Keratinocyte (primary cell): ENCODE data around the gene GTF2F1. TPM values are rescaled to one million over a fixed set of nuclear protein-coding genes. Genes with fewer than 3 reads are reported as not detected.
A peak's percentile ranks its signal among the peaks of the same experiment; 100 is the strongest.

Experiments used
- DNase-seq: peaks from one replicate; pipeline ENCODE4 v3.0.0-alpha.2; 2011; ENCODE audit warnings: low read depth, missing footprints, low spot score
- FAIRE-seq: peaks from 2 replicates; lab custom pipeline; 2011; peaks lifted over from hg19 to GRCh38; lab: Jason Lieb, UNC
- H2AFZ ChIP-seq: 2 replicates; pipeline ENCODE4 v1.6.0; 2012; ENCODE audit warnings: low read length, control low read depth, inconsistent platforms; ENCODE audit not compliant: control insufficient read depth
- H3K27ac ChIP-seq: 2 replicates; pipeline ENCODE4 v1.5.1; 2011; ENCODE audit warnings: low read length; ENCODE audit not compliant: control insufficient read depth, insufficient read depth
- H3K27me3 ChIP-seq: 3 replicates; pipeline ENCODE4 v1.6.0; 2011; ENCODE audit warnings: low read length; ENCODE audit not compliant: control insufficient read depth, insufficient read depth; ENCODE audit errors: extremely low read depth
- H3K36me3 ChIP-seq, 2 experiments: 2 replicates in 1 of 2; 3 replicates in 1 of 2; pipeline ENCODE4 v1.5.1; 2011; ENCODE audit warnings: low read length in 2 of 2, mild to moderate bottlenecking in 1 of 2; ENCODE audit not compliant: control insufficient read depth in 2 of 2, insufficient read depth in 2 of 2; ENCODE audit errors: extremely low read depth in 1 of 2
- H3K4me1 ChIP-seq: 3 replicates; pipeline ENCODE4 v1.5.1; 2011; ENCODE audit warnings: low read length; ENCODE audit not compliant: control insufficient read depth, insufficient read depth; ENCODE audit errors: extremely low read depth
- H3K4me2 ChIP-seq: 3 replicates; pipeline ENCODE4 v1.6.0; 2011; ENCODE audit warnings: low read depth, low read length; ENCODE audit not compliant: control insufficient read depth, insufficient read depth; ENCODE audit errors: extremely low read depth
- H3K4me3 ChIP-seq, 3 experiments: fragments of 200-600 bp in 1 of 3; sonication (generic) in 1 of 3; 2 replicates in 2 of 3; 3 replicates in 1 of 3; pipeline ENCODE4 v1.5.1; 2011 to 2016; ENCODE audit warnings: low read length in 3 of 3, mild to moderate bottlenecking in 3 of 3, control low read depth in 2 of 3, inconsistent platforms in 1 of 3, low read depth in 1 of 3, mixed read lengths in 1 of 3, mixed run types in 1 of 3, moderate library complexity in 1 of 3; ENCODE audit not compliant: control insufficient read depth in 2 of 3, insufficient read depth in 2 of 3; ENCODE audit errors: extremely low read depth in 1 of 3
- H3K79me2 ChIP-seq: 2 replicates; pipeline ENCODE4 v1.6.0; 2012; ENCODE audit warnings: low read length; ENCODE audit not compliant: control insufficient read depth, insufficient read depth
- H3K9ac ChIP-seq: 3 replicates; pipeline ENCODE4 v1.6.0; 2011; ENCODE audit warnings: low read length; ENCODE audit not compliant: control insufficient read depth, insufficient read depth; ENCODE audit errors: extremely low read depth
- H3K9me1 ChIP-seq: 3 replicates; pipeline ENCODE4 v1.6.0; 2011; ENCODE audit warnings: low read length; ENCODE audit not compliant: control insufficient read depth, insufficient read depth; ENCODE audit errors: extremely low read depth
- H3K9me3 ChIP-seq: 2 replicates; pipeline ENCODE4 v1.5.1; 2012; ENCODE audit warnings: low read depth, low read length; ENCODE audit not compliant: control insufficient read depth
- H4K20me1 ChIP-seq: 3 replicates; pipeline ENCODE4 v1.6.0; 2011; ENCODE audit warnings: low read length; ENCODE audit not compliant: control insufficient read depth, insufficient read depth; ENCODE audit errors: extremely low read depth
- CTCF ChIP-seq, 3 experiments: IDR thresholded peaks in 1 of 3; conservative IDR thresholded peaks in 1 of 3; optimal IDR thresholded peaks in 1 of 3; 2 replicates in 2 of 3; 3 replicates in 1 of 3; pipeline versions ENCODE3 to v1.5.1; 2011; ENCODE audit warnings: low read length in 3 of 3, mild to moderate bottlenecking in 3 of 3, moderate library complexity in 2 of 3, control low read depth in 1 of 3, inconsistent platforms in 1 of 3; ENCODE audit not compliant: insufficient read depth in 2 of 3; ENCODE audit errors: extremely low read depth in 1 of 3
- EZH2 ChIP-seq: IDR thresholded peaks from one replicate; pipeline ENCODE4 v1.6.1; 2012; ENCODE audit warnings: inconsistent platforms, mild to moderate bottlenecking, low read length, moderate library complexity
- dilution Hi-C: fragments of 300-500 bp; cut with MboI; formaldehyde crosslinking; loops from one replicate; pipeline ENCODE4 v1.7.0; 2020; ENCODE audit warnings: low sequenced_read_pairs; ENCODE audit not compliant: extremely low pct_ligation_motif_present
- polyA plus RNA-seq, 5 experiments: library from polyadenylated mRNA; depleted of rRNA in 3 of 5; stranded (reverse) in 3 of 5; stranded (forward) in 1 of 5; unstranded in 1 of 5; fragments of >200 nt; gene quantifications; 1 replicate in 1 of 5; 2 replicates in 3 of 5; 3 replicates in 1 of 5; pipeline versions ENCODE4 v1.2.1 to v1.2.3, GENCODE V29; 2011 to 2012; ENCODE audit warnings: missing spikeins in 2 of 5, low read depth in 1 of 5, low replicate concordance in 1 of 5

GTF2F1 gene
- polyA plus RNA-seq, 1 donor (not counting 4 experiments of a cell fraction or from before 2014, with no cell fraction given) = 37.3 TPM

GRCh38 chr19:6354098-6354674, 38.8 kb downstream of the GTF2F1 start:
- no peak overlapping the region for H3K4me2 ChIP-seq
- TF ChIP-seq EZH2 (no peak), CTCF (optimal IDR thresholded peaks at IDR 0.05 in 1 of 3, IDR thresholded peaks at IDR 0.05 in 1 of 3, conservative IDR thresholded peaks at IDR 0.05 in 1 of 3; ENCODE audit: extremely low read depth in 1 of 3, insufficient read depth in 2 of 3, low read length in 3 of 3) (peak; percentile 21 to 35 (median 30))
- no peaks in the 10 kb centered on the region for H4K20me1 ChIP-seq
- no peak for DNase-seq
- dilution Hi-C loops = no loop called here
- no peak for FAIRE-seq
- no peaks in the 10 kb centered on the region for H3K27me3 ChIP-seq
- H3K4me1 ChIP-seq = no peaks in the 10 kb centered on the region
- no peaks in the 10 kb centered on the region for H3K79me2 ChIP-seq
- H3K9ac ChIP-seq = no peak overlapping the region
- H3K9me3 ChIP-seq = no peaks in the 10 kb centered on the region
- no peaks in the 10 kb centered on the region for H3K9me1 ChIP-seq
- H2AFZ ChIP-seq = no peak overlapping the region
- no peak overlapping the region for H3K27ac ChIP-seq
- H3K4me3 ChIP-seq = no peak overlapping the region
- H3K36me3 ChIP-seq = no peaks in the 10 kb centered on the region

GRCh38 chr19:6352381-6353165, 40.4 kb downstream of the GTF2F1 start:
- no peak overlapping the region for H3K4me2 ChIP-seq
- no peak overlapping the region for H2AFZ ChIP-seq
- H3K9me3 ChIP-seq = no peaks in the 10 kb centered on the region
- H4K20me1 ChIP-seq = no peaks in the 10 kb centered on the region
- TF ChIP-seq CTCF (optimal IDR thresholded peaks at IDR 0.05 in 1 of 3, IDR thresholded peaks at IDR 0.05 in 1 of 3, conservative IDR thresholded peaks at IDR 0.05 in 1 of 3; ENCODE audit: extremely low read depth in 1 of 3, insufficient read depth in 2 of 3, low read length in 3 of 3) = no peak
- no peak for TF ChIP-seq EZH2
- H3K79me2 ChIP-seq = no peaks in the 10 kb centered on the region
- no peaks in the 10 kb centered on the region for H3K27me3 ChIP-seq
- H3K9me1 ChIP-seq = no peaks in the 10 kb centered on the region
- dilution Hi-C loops = no loop called here
- no peak overlapping the region for H3K9ac ChIP-seq
- no peaks in the 10 kb centered on the region for H3K36me3 ChIP-seq
- no peaks in the 10 kb centered on the region for H3K4me1 ChIP-seq
- no peak overlapping the region for H3K27ac ChIP-seq
- FAIRE-seq = no peak
- H3K4me3 ChIP-seq = no peak overlapping the region
- DNase-seq = no peak
